NCI-H2081 (cell line): ENCODE data around the gene USP17L21.
"Not testable (repeated sequence)": the region's sequence is repeated elsewhere in the genome, so short reads cannot be mapped to it uniquely, and the experiment has no call there.

Experiments used
- DNase-seq, 2 experiments: peaks; one replicate each; lab custom pipeline; 2025; lab: John Stamatoyannopoulos, UW

Gene USP17L21, protein sequence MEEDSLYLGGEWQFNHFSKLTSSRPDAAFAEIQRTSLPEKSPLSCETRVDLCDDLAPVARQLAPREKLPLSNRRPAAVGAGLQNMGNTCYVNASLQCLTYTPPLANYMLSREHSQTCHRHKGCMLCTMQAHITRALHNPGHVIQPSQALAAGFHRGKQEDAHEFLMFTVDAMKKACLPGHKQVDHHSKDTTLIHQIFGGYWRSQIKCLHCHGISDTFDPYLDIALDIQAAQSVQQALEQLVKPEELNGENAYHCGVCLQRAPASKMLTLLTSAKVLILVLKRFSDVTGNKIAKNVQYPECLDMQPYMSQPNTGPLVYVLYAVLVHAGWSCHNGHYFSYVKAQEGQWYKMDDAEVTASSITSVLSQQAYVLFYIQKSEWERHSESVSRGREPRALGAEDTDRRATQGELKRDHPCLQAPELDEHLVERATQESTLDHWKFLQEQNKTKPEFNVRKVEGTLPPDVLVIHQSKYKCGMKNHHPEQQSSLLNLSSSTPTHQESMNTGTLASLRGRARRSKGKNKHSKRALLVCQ

DNA sequence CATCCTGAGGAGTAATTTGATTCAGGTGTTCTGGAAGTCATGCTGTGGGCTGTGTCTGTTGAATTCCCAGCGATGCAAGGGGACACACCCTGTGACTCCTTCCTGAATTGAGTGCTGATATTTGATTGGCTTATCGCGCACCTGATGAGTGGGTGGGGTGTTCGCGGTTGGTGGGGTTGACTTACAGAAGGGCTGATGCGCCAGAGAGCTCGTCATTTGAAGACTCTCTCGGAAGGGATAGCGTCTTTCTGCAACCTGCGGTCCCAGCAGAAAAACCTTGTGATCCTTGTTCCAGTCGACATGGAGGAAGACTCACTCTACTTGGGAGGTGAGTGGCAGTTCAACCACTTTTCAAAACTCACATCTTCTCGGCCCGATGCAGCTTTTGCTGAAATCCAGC is at the start of gene USP17L21:
Gene USP17L21 (plus strand): TSS at position 301 of the 400 bp plus-strand sequence. CDS start 0 bp downstream, at position 301.
- DNase-seq: not testable (repeated sequence)

DNA sequence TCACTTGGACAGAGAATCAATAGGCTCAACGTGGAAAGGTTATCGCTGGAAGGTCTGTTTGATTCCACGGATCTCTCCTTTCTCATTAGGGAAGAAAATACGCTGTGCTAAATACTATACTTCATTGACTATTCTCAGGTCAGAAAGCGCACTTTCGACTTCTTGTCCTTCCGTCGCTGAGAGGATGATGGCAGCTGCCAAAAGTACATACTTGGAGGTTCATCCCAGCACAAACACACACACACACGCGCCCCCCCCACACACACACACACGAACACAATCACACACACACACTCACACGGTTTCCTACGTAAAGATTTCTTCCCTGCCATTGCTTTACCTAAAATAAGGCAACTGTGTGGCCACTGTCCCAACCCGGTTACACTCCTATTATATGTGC is 48.0 kb upstream of the USP17L21 start:
- not testable (repeated sequence) for DNase-seq

DNA sequence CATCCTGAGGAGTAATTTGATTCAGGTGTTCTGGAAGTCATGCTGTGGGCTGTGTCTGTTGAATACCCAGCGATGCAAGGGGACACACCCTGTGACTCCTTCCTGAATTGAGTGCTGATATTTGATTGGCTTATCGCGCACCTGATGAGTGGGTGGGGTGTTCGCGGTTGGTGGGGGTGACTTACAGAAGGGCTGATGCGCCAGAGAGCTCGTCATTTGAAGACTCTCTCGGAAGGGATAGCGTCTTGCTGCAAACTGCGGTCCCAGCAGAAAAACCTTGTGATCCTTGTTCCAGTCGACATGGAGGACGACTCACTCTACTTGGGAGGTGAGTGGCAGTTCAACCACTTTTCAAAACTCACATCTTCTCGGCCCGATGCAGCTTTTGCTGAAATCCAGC is 47.6 kb upstream of the USP17L21 start, which contains the start of gene USP17L11:
Gene USP17L11 (plus strand): TSS at position 301 of the 400 bp plus-strand sequence. CDS start 0 bp downstream, at position 301.
- DNase-seq: not testable (repeated sequence)

DNA sequence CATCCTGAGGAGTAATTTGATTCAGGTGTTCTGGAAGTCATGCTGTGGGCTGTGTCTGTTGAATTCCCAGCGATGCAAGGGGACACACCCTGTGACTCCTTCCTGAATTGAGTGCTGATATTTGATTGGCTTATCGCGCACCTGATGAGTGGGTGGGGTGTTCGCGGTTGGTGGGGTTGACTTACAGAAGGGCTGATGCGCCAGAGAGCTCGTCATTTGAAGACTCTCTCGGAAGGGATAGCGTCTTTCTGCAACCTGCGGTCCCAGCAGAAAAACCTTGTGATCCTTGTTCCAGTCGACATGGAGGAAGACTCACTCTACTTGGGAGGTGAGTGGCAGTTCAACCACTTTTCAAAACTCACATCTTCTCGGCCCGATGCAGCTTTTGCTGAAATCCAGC is 42.8 kb upstream of the USP17L21 start, which contains the start of gene USP17L12:
Gene USP17L12 (plus strand): TSS at position 301 of the 400 bp plus-strand sequence. CDS start 0 bp downstream, at position 301.
- not testable (repeated sequence) for DNase-seq

DNA sequence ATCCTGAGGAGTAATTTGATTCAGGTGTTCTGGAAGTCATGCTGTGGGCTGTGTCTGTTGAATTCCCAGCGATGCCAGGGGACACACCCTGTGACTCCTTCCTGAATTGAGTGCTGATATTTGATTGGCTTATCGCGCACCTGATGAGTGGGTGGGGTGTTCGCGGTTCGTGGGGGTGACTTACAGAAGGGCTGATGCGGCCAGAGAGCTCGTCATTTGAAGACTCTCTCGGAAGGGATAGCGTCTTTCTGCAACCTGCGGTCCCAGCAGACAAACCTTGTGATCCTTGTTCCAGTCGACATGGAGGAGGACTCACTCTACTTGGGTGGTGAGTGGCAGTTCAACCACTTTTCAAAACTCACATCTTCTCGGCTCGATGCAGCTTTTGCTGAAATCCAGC is 38.1 kb upstream of the USP17L21 start, which contains the start of gene USP17L13:
Gene USP17L13 (plus strand): TSS at position 301 of the 400 bp plus-strand sequence. CDS start 0 bp downstream, at position 301.
- not testable (repeated sequence) for DNase-seq

DNA sequence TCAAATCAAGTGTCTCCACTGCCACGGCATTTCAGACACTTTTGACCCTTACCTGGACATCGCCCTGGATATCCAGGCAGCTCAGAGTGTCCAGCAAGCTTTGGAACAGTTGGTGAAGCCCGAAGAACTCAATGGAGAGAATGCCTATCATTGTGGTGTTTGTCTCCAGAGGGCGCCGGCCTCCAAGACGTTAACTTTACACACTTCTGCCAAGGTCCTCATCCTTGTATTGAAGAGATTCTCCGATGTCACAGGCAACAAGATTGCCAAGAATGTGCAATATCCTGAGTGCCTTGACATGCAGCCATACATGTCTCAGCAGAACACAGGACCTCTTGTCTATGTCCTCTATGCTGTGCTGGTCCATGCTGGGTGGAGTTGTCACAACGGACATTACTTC is 32.4 kb upstream of the USP17L21 start:
- DNase-seq: not testable (repeated sequence)

DNA sequence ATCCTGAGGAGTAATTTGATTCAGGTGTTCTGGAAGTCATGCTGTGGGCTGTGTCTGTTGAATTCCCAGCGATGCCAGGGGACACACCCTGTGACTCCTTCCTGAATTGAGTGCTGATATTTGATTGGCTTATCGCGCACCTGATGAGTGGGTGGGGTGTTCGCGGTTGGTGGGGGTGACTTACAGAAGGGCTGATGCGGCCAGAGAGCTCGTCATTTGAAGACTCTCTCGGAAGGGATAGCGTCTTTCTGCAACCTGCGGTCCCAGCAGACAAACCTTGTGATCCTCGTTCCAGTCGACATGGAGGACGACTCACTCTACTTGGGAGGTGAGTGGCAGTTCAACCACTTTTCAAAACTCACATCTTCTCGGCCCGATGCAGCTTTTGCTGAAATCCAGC is 28.6 kb upstream of the USP17L21 start, which contains the start of gene USP17L15:
Gene USP17L15 (plus strand): TSS at position 301 of the 400 bp plus-strand sequence. CDS start 0 bp downstream, at position 301.
- DNase-seq: not testable (repeated sequence)

DNA sequence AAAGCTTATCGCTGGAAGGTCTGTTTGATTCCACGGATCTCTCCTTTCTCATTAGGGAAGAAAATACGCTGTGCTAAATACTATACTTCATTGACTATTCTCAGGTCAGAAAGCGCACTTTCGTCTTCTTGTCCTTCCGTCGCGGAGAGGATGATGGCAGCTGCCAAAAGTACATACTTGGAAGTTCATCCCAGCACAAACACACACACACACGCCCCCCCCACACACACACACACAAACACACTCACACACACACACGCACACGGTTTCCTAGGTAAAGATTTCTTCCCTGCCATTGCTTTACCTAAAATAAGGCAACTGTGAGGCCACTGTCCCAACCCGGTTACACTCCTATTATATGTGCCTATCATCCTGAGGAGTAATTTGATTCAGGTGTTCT is 24.2 kb upstream of the USP17L21 start:
- DNase-seq: not testable (repeated sequence)

DNA sequence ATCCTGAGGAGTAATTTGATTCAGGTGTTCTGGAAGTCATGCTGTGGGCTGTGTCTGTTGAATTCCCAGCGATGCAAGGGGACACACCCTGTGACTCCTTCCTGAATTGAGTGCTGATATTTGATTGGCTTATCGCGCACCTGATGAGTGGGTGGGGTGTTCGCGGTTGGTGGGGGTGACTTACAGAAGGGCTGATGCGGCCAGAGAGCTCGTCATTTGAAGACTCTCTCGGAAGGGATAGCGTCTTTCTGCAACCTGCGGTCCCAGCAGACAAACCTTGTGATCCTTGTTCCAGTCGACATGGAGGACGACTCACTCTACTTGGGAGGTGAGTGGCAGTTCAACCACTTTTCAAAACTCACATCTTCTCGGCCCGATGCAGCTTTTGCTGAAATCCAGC is 19.1 kb upstream of the USP17L21 start, which contains the start of gene USP17L17:
Gene USP17L17 (plus strand): TSS at position 301 of the 400 bp plus-strand sequence. CDS start 0 bp downstream, at position 301.
- DNase-seq: not testable (repeated sequence)

DNA sequence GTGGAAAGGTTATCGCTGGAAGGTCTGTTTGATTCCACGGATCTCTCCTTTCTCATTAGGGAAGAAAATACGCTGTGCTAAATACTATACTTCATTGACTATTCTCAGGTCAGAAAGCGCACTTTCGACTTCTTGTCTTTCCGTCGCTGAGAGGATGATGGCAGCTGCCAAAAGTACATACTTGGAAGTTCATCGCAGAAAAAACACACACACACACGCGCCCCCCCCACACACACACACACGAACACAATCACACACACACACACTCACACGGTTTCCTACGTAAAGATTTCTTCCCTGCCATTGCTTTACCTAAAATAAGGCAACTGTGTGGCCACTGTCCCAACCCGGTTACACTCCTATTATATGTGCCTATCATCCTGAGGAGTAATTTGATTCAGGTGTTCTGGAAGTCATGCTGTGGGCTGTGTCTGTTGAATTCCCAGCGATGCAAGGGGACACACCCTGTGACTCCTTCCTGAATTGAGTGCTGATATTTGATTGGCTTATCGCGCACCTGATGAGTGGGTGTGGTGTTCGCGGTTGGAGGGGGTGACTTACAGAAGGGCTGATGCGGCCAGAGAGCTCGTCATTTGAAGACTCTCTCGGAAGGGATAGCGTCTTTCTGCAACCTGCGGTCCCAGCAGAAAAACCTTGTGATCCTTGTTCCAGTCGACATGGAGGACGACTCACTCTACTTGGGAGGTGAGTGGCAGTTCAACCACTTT is 14.6 kb upstream of the USP17L21 start, which contains the start of gene USP17L18:
Gene USP17L18 (plus strand): TSS at position 678 of the 728 bp plus-strand sequence. CDS start 0 bp downstream, at position 678.
- not testable (repeated sequence) for DNase-seq

DNA sequence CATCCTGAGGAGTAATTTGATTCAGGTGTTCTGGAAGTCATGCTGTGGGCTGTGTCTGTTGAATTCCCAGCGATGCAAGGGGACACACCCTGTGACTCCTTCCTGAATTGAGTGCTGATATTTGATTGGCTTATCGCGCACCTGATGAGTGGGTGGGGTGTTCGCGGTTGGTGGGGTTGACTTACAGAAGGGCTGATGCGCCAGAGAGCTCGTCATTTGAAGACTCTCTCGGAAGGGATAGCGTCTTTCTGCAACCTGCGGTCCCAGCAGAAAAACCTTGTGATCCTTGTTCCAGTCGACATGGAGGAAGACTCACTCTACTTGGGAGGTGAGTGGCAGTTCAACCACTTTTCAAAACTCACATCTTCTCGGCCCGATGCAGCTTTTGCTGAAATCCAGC is 9.6 kb upstream of the USP17L21 start, which contains the start of gene USP17L19:
Gene USP17L19 (plus strand): TSS at position 301 of the 400 bp plus-strand sequence. CDS start 0 bp downstream, at position 301.
- DNase-seq: not testable (repeated sequence)

DNA sequence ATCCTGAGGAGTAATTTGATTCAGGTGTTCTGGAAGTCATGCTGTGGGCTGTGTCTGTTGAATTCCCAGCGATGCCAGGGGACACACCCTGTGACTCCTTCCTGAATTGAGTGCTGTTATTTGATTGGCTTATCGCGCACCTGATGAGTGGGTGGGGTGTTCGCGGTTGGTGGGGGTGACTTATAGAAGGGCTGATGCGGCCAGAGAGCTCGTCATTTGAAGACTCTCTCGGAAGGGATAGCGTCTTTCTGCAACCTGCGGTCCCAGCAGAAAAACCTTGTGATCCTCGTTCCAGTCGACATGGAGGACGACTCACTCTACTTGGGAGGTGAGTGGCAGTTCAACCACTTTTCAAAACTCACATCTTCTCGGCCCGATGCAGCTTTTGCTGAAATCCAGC is 4.8 kb upstream of the USP17L21 start, which contains the start of gene USP17L20:
Gene USP17L20 (plus strand): TSS at position 301 of the 400 bp plus-strand sequence. CDS start 0 bp downstream, at position 301.
- not testable (repeated sequence) for DNase-seq

DNA sequence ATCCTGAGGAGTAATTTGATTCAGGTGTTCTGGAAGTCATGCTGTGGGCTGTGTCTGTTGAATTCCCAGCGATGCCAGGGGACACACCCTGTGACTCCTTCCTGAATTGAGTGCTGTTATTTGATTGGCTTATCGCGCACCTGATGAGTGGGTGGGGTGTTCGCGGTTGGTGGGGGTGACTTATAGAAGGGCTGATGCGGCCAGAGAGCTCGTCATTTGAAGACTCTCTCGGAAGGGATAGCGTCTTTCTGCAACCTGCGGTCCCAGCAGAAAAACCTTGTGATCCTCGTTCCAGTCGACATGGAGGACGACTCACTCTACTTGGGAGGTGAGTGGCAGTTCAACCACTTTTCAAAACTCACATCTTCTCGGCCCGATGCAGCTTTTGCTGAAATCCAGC is 4.6 kb downstream of the USP17L21 start, which contains the start of gene USP17L22:
Gene USP17L22 (plus strand): TSS at position 301 of the 400 bp plus-strand sequence. CDS start 0 bp downstream, at position 301.
- DNase-seq: not testable (repeated sequence)

DNA sequence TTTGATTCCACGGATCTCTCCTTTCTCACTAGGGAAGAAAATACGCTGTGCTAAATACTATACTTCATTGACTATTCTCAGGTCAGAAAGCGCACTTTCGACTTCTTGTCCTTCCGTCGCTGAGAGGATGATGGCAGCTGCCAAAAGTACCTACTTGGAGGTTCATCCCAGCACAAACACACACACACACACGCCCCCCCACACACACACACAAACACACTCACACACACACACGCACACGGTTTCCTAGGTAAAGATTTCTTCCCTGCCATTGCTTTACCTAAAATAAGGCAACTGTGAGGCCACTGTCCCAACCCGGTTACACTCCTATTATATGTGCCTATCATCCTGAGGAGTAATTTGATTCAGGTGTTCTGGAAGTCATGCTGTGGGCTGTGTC is 9.0 kb downstream of the USP17L21 start:
- not testable (repeated sequence) for DNase-seq
